Upper lobe of right lung (tissue), 1 donor: ENCODE data around the gene LCE3E. TPM values are rescaled to one million over a fixed set of nuclear protein-coding genes. Genes with fewer than 3 reads are reported as not detected.
"Not testable (repeated sequence)": the region's sequence is repeated elsewhere in the genome, so short reads cannot be mapped to it uniquely, and the experiment has no call there.

ENCODE experiments used
- ATAC-seq: fragments of 200-7000 bp; cut with Tn5 transposase; one replicate; pipeline ENCODE4 v1.9.1; 2020; ENCODE audit warnings: mild to moderate bottlenecking, moderate library complexity
- DNase-seq: peaks from one replicate; pipeline ENCODE4 v3.0.0-alpha.2; 2020
- H3K27ac ChIP-seq: fragments of 200-600 bp; one replicate; pipeline ENCODE4 v1.8.0; 2022
- H3K27me3 ChIP-seq: fragments of 200-600 bp; one replicate; pipeline ENCODE4 v1.8.0; 2022; ENCODE audit warnings: mild to moderate bottlenecking
- H3K36me3 ChIP-seq: fragments of 200-600 bp; one replicate; pipeline ENCODE4 v1.8.0; 2022
- H3K4me1 ChIP-seq: fragments of 200-600 bp; one replicate; pipeline ENCODE4 v1.8.0; 2022
- H3K4me3 ChIP-seq: fragments of 200-600 bp; one replicate; pipeline ENCODE4 v1.8.0; 2022; ENCODE audit warnings: mild to moderate bottlenecking
- H3K9me3 ChIP-seq: fragments of 200-600 bp; one replicate; pipeline ENCODE4 v1.8.0; 2022
- CTCF ChIP-seq: fragments of 200-600 bp; IDR thresholded peaks from one replicate; pipeline ENCODE4 v1.8.0; 2022; ENCODE audit warnings: antibody characterized with exemption
- intact Hi-C: fragments of 100-400 bp; cut with DNase I; formaldehyde crosslinking; loops from one replicate; pipeline ENCODE4 v1.11.0; 2022
- total RNA-seq: library from RNA; stranded (reverse); fragmentation: NEBNext Ultra II Directional; extraction: Animal tissue kit (Norgen Biotek cat#: 25700); gene quantifications from one replicate; pipeline ENCODE4 v1.2.1, GENCODE V29; 2021
- donor health status: DM: no; HTN: yes; CAD: no; lungs with severe emphysema.

LCE3E gene
- total RNA-seq, 1 donor from 2014 or later = not detected

- H3K36me3 ChIP-seq = no peaks in the 10 kb centered on the region
- H3K4me1 ChIP-seq = no peaks in the 10 kb centered on the region
- H3K9me3 ChIP-seq = no peaks in the 10 kb centered on the region
- no peak overlapping the region for H3K27ac ChIP-seq
- ATAC-seq (no peak), DNase-seq (no peak)
- intact Hi-C loops = no loop called here
- no peaks in the 10 kb centered on the region for H3K27me3 ChIP-seq
- no peak for TF ChIP-seq CTCF
- no peak overlapping the region for H3K4me3 ChIP-seq
Observed at GRCh38 chr1:152582647-152583046, 16.1 kb upstream of the LCE3E start.

- intact Hi-C loops = no loop called here
Observed at GRCh38 chr1:152580433-152580832, 13.9 kb upstream of the LCE3E start, which contains the start of gene LCE3D. Gene LCE3D, minus strand, starts transcription at chr1:152580516. Its CDS starts 580 bp downstream, at chr1:152579936.

GRCh38 chr1:152579526-152579925 lies 12.9 kb upstream of the LCE3E start:
- H3K4me3 ChIP-seq, H3K27ac ChIP-seq, H3K4me1 ChIP-seq, H3K36me3 ChIP-seq, H3K9me3 ChIP-seq, H3K27me3 ChIP-seq, ATAC-seq, intact Hi-C loops, DNase-seq: not testable (repeated sequence)

More at GRCh38 chr1:152580433-152580832, 13.9 kb upstream of the LCE3E start, which contains the start of gene LCE3D:
- DNase-seq = no peak
- Histone ChIP-seq H3K9me3 (no peaks in the 10 kb centered on the region), H3K27ac (no peak within 1 kb of the TSS), H3K4me3 (no peak within 1 kb of the TSS), H3K36me3 (no peaks in the 10 kb centered on the region), H3K4me1 (no peaks in the 10 kb centered on the region), H3K27me3 (no peaks in the 10 kb centered on the region)
- TF ChIP-seq CTCF = no peak
- ATAC-seq = peak; percentile 19

GRCh38 chr1:152577168-152577567 lies 10.6 kb upstream of the LCE3E start:
- no peak overlapping the region for H3K4me3 ChIP-seq
- DNase-seq = no peak
- ATAC-seq = no peak
- no peak overlapping the region for H3K27ac ChIP-seq
- no peaks in the 10 kb centered on the region for H3K36me3 ChIP-seq
- no peaks in the 10 kb centered on the region for H3K4me1 ChIP-seq
- H3K9me3 ChIP-seq = no peaks in the 10 kb centered on the region
- no peaks in the 10 kb centered on the region for H3K27me3 ChIP-seq
- no peak for TF ChIP-seq CTCF
- intact Hi-C loops = no loop called here

- Histone ChIP-seq H3K27ac (no peak overlapping the region), H3K4me3 (no peak overlapping the region), H3K36me3 (no peaks in the 10 kb centered on the region), H3K4me1 (no peaks in the 10 kb centered on the region), H3K9me3 (peaks cover 8% of the 10 kb centered on the region), H3K27me3 (no peaks in the 10 kb centered on the region)
- TF ChIP-seq CTCF = no peak
- intact Hi-C loops = no loop called here
- ATAC-seq (no peak), DNase-seq (no peak)
Observed at GRCh38 chr1:152565535-152566215, 905 bp downstream of the LCE3E start.

GRCh38 chr1:152565115-152565514 lies 1.5 kb downstream of the LCE3E start:
- ATAC-seq (no peak), DNase-seq (no peak)
- no peaks in the 10 kb centered on the region for H3K4me1 ChIP-seq
- no peaks in the 10 kb centered on the region for H3K36me3 ChIP-seq
- H3K27ac ChIP-seq = no peak overlapping the region
- H3K4me3 ChIP-seq = no peak overlapping the region
- no peak for TF ChIP-seq CTCF
- intact Hi-C loops = no loop called here
- H3K27me3 ChIP-seq = no peaks in the 10 kb centered on the region
- H3K9me3 ChIP-seq = peaks cover 8% of the 10 kb centered on the region

- intact Hi-C loops, H3K27me3 ChIP-seq, DNase-seq, H3K9me3 ChIP-seq, H3K36me3 ChIP-seq, ATAC-seq, H3K27ac ChIP-seq, H3K4me1 ChIP-seq, H3K4me3 ChIP-seq: not testable (repeated sequence)
Observed at GRCh38 chr1:152548358-152548757, 18.2 kb downstream of the LCE3E start.
